A673 (cell line): ENCODE data around the gene ADAMTS3. TPM values are rescaled to one million over a fixed set of nuclear protein-coding genes. Genes with fewer than 3 reads are reported as not detected.

Experiments used
- BruUV-seq: library from RNA; stranded (reverse); fragments of 400-500 nt; replicated peaks from 2 replicates; lab custom pipeline; 2021; lab: Mats Ljungman, UMichigan
- CTCF ChIA-PET: fragments of 300-600 bp; sonication (Branson Sonifier 250); formaldehyde crosslinking; loops from one replicate; lab custom pipeline; 2022; ENCODE audit warnings: antibody characterized with exemption; lab: Charles Lee
- POLR2A ChIA-PET: fragments of 300-600 bp; sonication (Branson Sonifier 250); formaldehyde crosslinking; loops from one replicate; lab custom pipeline; 2022; ENCODE audit warnings: antibody characterized with exemption; ENCODE audit not compliant: low non-redundant PET; lab: Charles Lee
- DNase-seq: peaks from one replicate; pipeline ENCODE4 v3.0.0-alpha.2; 2015; ENCODE audit warnings: low spot score
- H3K27ac ChIP-seq: fragments of 200-600 bp; sonication (generic); 2 replicates; pipeline ENCODE4 v1.5.1; 2016; ENCODE audit warnings: mixed run types, low read depth, mild to moderate bottlenecking, mixed read lengths, antibody characterized with exemption, low read length; ENCODE audit not compliant: poor library complexity, severe bottlenecking
- H3K27me3 ChIP-seq: fragments of 200-600 bp; sonication (generic); replicated peaks from 2 replicates; pipeline ENCODE4 v1.6.1; 2017; ENCODE audit warnings: mixed run types, low read depth, mild to moderate bottlenecking, mixed read lengths, antibody characterized with exemption, low read length; ENCODE audit not compliant: insufficient read depth, poor library complexity
- H3K36me3 ChIP-seq: fragments of 200-600 bp; sonication (generic); 2 replicates; pipeline ENCODE4 v1.6.1; 2016; ENCODE audit warnings: mixed run types, mild to moderate bottlenecking, mixed read lengths, antibody characterized with exemption, low read length; ENCODE audit not compliant: insufficient read depth, poor library complexity, severe bottlenecking
- H3K4me1 ChIP-seq: fragments of 200-600 bp; sonication (generic); 2 replicates; pipeline ENCODE4 v1.6.1; 2017; ENCODE audit warnings: mixed run types, mild to moderate bottlenecking, mixed read lengths, antibody characterized with exemption, low read length; ENCODE audit not compliant: insufficient read depth, poor library complexity, severe bottlenecking
- H3K4me3 ChIP-seq: fragments of 200-600 bp; sonication (generic); 2 replicates; pipeline ENCODE4 v1.5.1; 2016; ENCODE audit warnings: low read depth, mixed run types, mild to moderate bottlenecking, mixed read lengths, low read length; ENCODE audit not compliant: poor library complexity, severe bottlenecking
- H3K9me3 ChIP-seq: fragments of 200-600 bp; sonication (generic); 2 replicates; pipeline ENCODE4 v1.6.1; 2016; ENCODE audit warnings: mixed run types, low read depth, mild to moderate bottlenecking, mixed read lengths, antibody characterized with exemption, low read length; ENCODE audit not compliant: poor library complexity, severe bottlenecking
- EZH2 ChIP-seq: fragments of 200-600 bp; sonication (generic); IDR thresholded peaks from 2 replicates; pipeline ENCODE4 v1.6.1; 2017; ENCODE audit warnings: borderline replicate concordance, low read depth, mild to moderate bottlenecking, mixed read lengths, antibody characterized with exemption, low read length; ENCODE audit not compliant: poor library complexity, severe bottlenecking
- intact Hi-C: fragments of 100-400 bp; cut with micrococcal nuclease; formaldehyde crosslinking; loops from one replicate; pipeline ENCODE4 v1.10.0; 2022; ENCODE audit not compliant: unreplicated experiment
- total RNA-seq: library from RNA; stranded (reverse); gene quantifications from 2 replicates; pipeline ENCODE4 v1.2.3, GENCODE V29; 2021
- TF ChIP-seq, protein P1 (sequence below): fragments of 300-800, 200-600 bp; sonication (generic); conservative IDR thresholded peaks from 2 replicates; pipeline ENCODE4 v1.5.1; 2017; ENCODE audit warnings: low read depth, mild to moderate bottlenecking, antibody characterized with exemption, low read length, moderate library complexity, mixed read lengths

Gene ADAMTS3
- total RNA-seq, 1 experiment from 2014 or later, result 0.17 TPM

DNA sequence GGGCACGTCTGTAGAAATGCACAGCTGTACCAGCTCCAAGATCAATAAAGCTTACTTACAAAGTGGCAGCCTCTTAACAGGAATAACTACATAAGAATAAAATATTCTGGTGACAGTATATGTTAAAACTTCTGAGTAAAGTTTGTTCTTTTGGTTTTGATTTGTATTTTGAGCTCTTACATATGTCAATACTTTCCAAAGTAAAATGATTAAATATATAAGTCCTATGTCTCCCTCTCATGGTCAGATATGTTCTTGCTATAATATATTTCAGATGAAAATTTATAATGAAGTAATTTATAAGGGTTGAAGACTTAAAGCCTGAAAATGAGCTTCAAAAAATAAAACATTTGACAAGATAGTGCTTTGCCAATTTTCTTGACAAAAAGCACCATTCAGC is 282.8 kb downstream of the ADAMTS3 start:
- ChIA-PET POLR2A (interaction anchor here (0.6 kb wide), 1 partner anchor 520 kb away, joined by 3 read pairs; no protein-coding TSS in a partner anchor), CTCF (interaction anchor here (0.8 to 1.1 kb wide), 2 partner anchors 405 to 513 kb away, joined by 3 read pairs; no protein-coding TSS in a partner anchor)
- no TSS peak for BruUV-seq
- intact Hi-C loops, result loop anchor here (1.0 to 10.0 kb wide), 2 partner anchors 411 to 554 kb away; no protein-coding TSS in a partner anchor
- DNase-seq, result peak; percentile 32
- Histone ChIP-seq H3K4me1 (no peaks in the 10 kb centered on the region), H3K9me3 (no peaks in the 10 kb centered on the region), H3K4me3 (no peak overlapping the region), H3K27me3 (no peaks in the 10 kb centered on the region), H3K36me3 (no peaks in the 10 kb centered on the region), H3K27ac (no peak overlapping the region)
- TF ChIP-seq, protein P1, sequence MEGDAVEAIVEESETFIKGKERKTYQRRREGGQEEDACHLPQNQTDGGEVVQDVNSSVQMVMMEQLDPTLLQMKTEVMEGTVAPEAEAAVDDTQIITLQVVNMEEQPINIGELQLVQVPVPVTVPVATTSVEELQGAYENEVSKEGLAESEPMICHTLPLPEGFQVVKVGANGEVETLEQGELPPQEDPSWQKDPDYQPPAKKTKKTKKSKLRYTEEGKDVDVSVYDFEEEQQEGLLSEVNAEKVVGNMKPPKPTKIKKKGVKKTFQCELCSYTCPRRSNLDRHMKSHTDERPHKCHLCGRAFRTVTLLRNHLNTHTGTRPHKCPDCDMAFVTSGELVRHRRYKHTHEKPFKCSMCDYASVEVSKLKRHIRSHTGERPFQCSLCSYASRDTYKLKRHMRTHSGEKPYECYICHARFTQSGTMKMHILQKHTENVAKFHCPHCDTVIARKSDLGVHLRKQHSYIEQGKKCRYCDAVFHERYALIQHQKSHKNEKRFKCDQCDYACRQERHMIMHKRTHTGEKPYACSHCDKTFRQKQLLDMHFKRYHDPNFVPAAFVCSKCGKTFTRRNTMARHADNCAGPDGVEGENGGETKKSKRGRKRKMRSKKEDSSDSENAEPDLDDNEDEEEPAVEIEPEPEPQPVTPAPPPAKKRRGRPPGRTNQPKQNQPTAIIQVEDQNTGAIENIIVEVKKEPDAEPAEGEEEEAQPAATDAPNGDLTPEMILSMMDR, result peak; percentile 43
- no peak for TF ChIP-seq EZH2

DNA sequence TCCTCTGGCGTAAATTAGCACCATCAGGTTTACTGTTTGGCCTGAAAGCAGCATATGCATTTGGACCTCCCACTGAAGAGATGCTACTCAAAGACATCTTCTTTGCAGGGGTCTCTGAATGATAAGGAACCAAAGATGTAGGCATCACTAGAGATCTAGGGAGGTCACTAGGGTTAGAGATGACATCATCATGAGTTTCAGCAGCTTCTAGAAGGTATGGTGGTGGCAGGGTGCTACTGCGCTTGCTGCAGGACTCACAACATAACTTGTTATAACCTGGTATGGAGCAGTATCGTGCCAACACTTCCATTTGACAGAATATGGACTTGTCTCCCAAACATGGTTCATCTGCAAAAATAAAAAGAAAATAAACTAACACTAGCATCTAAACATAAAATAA is 285.7 kb downstream of the ADAMTS3 start:
- POLR2A ChIA-PET, result no interaction called here
- no peak overlapping the region for H3K4me3 ChIP-seq
- H3K27me3 ChIP-seq, result no peaks in the 10 kb centered on the region
- intact Hi-C loops, result loop anchor here (10.0 kb wide), 1 partner anchor 409 kb away; no protein-coding TSS in a partner anchor
- H3K9me3 ChIP-seq, result no peaks in the 10 kb centered on the region
- no peak for TF ChIP-seq EZH2
- TF ChIP-seq, protein P1, result no peak
- H3K36me3 ChIP-seq, result no peaks in the 10 kb centered on the region
- no peak overlapping the region for H3K27ac ChIP-seq
- no peak for DNase-seq
- CTCF ChIA-PET, result no interaction called here
- BruUV-seq, result no TSS peak
- H3K4me1 ChIP-seq, result no peaks in the 10 kb centered on the region

DNA sequence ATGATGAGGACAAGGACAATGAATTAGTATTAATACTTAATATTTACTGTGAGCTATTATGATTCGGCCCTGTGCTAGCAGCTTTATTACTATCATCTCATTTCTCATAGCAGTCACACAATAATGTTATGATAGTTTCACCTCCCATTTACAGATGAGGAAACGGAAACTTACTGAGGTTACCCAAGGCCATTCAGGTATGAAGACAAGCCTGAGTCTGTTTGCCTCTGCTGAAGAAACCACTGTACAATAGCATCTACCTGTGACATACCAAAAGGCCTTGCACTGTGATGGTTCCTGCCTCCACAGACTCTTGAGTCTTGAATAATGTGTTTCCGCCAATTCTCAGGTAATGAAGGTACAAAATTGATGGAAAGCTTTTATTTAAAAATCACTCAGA is 288.8 kb downstream of the ADAMTS3 start:
- CTCF ChIA-PET, result no interaction called here
- no TSS peak for BruUV-seq
- no peak for DNase-seq
- Histone ChIP-seq H3K4me3 (no peak overlapping the region), H3K27ac (no peak overlapping the region), H3K27me3 (no peaks in the 10 kb centered on the region), H3K36me3 (no peaks in the 10 kb centered on the region), H3K9me3 (no peaks in the 10 kb centered on the region), H3K4me1 (no peaks in the 10 kb centered on the region)
- intact Hi-C loops, result loop anchor here (10.0 kb wide), 1 partner anchor 405 kb away; no protein-coding TSS in a partner anchor
- POLR2A ChIA-PET, result no interaction called here
- TF ChIP-seq, protein P1, result no peak
